Activated CD4-positive, alpha-beta T cell treated with anti-CD3 and anti-CD28 coated beads, Interleukin-2, amount 50 U/mL, for 48 hours (primary cell): ENCODE results near the gene IFITM10.

Experiments
- DNase-seq, 2 experiments: peaks; one replicate each; pipeline ENCODE4 v3.0.0-alpha.2; 2020

IFITM10 gene

GRCh38 chr11:1736447-1736992 is 13.9 kb downstream of the IFITM10 start:
- DNase-seq = no peak

GRCh38 chr11:1735271-1735670 is 15.1 kb downstream of the IFITM10 start:
- no peak for DNase-seq

- no peak for DNase-seq
Measured at GRCh38 chr11:1734641-1735081, 15.7 kb downstream of the IFITM10 start.

- DNase-seq = no peak
Measured at GRCh38 chr11:1733716-1734640, 16.4 kb downstream of the IFITM10 start.

- no peak for DNase-seq
Measured at GRCh38 chr11:1733009-1733715, 17.2 kb downstream of the IFITM10 start.

- no peak for DNase-seq
Measured at GRCh38 chr11:1732418-1733008, 17.9 kb downstream of the IFITM10 start.

- DNase-seq = no peak
Measured at GRCh38 chr11:1731451-1732059, 18.8 kb downstream of the IFITM10 start.

- no peak for DNase-seq
Measured at GRCh38 chr11:1730059-1730629, 20.3 kb downstream of the IFITM10 start.

- no peak for DNase-seq
Measured at GRCh38 chr11:1729692-1730011, 20.7 kb downstream of the IFITM10 start.

- no peak for DNase-seq
Measured at GRCh38 chr11:1728931-1729691, 21.3 kb downstream of the IFITM10 start.

GRCh38 chr11:1728301-1728700 is 22.1 kb downstream of the IFITM10 start:
- DNase-seq = no peak

GRCh38 chr11:1727861-1728260 is 22.5 kb downstream of the IFITM10 start:
- DNase-seq = no peak

GRCh38 chr11:1727096-1727690 is 23.2 kb downstream of the IFITM10 start:
- no peak for DNase-seq

GRCh38 chr11:1719781-1720180 is 30.6 kb downstream of the IFITM10 start:
- no peak for DNase-seq

GRCh38 chr11:1718326-1718725 is 32.1 kb downstream of the IFITM10 start:
- no peak for DNase-seq

- no peak for DNase-seq
Measured at GRCh38 chr11:1717745-1718144, 32.6 kb downstream of the IFITM10 start.

- no peak for DNase-seq
Measured at GRCh38 chr11:1714908-1715885, 35.2 kb downstream of the IFITM10 start.

- no peak for DNase-seq
Measured at GRCh38 chr11:1708716-1709115, 41.7 kb downstream of the IFITM10 start.

GRCh38 chr11:1707751-1708150 is 42.6 kb downstream of the IFITM10 start:
- no peak for DNase-seq
